Subcutaneous adipose tissue (tissue), 4 donors: Measurements from ENCODE around the gene C6orf141. TPM values are rescaled to one million over a fixed set of nuclear protein-coding genes. Genes with fewer than 3 reads are reported as not detected.

Source experiments
- total RNA-seq, 4 donors: library from RNA; depleted of rRNA; stranded (reverse); fragments of >200 nt; gene quantifications; one replicate each; pipeline ENCODE4 v1.1.0, GENCODE V29; 2016
- TF ChIP-seq, protein P1 (sequence below): fragments of 450-650 bp; IDR thresholded peaks from one replicate; pipeline ENCODE4 v1.5.1; 2016; ENCODE audit warnings: low read depth, mild to moderate bottlenecking, control low read depth, antibody characterized with exemption, moderate library complexity

The C6orf141 gene
- total RNA-seq, 4 donors from 2014 or later, result 1.9 to 14.7 (median 5.7) TPM

DNA sequence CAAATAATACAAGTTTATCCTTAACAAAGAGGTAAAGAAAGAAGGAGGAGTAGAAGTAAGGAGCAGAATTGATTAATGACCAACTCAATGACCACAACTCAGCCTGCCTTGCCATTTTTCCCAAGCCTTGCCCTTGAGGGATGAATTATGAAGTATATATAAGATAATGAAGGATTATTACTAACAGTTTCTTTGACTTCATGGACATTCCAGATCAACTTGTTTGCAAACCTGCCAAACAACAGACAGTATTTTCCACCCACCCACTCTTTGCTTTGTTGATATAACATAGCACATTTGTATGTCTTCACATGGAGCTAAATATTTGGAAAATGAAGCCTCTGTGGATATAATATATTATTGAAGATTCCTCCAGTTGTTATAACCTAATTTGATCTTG is 9.9 kb upstream of the C6orf141 start:
- TF ChIP-seq, protein P1, sequence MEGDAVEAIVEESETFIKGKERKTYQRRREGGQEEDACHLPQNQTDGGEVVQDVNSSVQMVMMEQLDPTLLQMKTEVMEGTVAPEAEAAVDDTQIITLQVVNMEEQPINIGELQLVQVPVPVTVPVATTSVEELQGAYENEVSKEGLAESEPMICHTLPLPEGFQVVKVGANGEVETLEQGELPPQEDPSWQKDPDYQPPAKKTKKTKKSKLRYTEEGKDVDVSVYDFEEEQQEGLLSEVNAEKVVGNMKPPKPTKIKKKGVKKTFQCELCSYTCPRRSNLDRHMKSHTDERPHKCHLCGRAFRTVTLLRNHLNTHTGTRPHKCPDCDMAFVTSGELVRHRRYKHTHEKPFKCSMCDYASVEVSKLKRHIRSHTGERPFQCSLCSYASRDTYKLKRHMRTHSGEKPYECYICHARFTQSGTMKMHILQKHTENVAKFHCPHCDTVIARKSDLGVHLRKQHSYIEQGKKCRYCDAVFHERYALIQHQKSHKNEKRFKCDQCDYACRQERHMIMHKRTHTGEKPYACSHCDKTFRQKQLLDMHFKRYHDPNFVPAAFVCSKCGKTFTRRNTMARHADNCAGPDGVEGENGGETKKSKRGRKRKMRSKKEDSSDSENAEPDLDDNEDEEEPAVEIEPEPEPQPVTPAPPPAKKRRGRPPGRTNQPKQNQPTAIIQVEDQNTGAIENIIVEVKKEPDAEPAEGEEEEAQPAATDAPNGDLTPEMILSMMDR, result no peak

DNA sequence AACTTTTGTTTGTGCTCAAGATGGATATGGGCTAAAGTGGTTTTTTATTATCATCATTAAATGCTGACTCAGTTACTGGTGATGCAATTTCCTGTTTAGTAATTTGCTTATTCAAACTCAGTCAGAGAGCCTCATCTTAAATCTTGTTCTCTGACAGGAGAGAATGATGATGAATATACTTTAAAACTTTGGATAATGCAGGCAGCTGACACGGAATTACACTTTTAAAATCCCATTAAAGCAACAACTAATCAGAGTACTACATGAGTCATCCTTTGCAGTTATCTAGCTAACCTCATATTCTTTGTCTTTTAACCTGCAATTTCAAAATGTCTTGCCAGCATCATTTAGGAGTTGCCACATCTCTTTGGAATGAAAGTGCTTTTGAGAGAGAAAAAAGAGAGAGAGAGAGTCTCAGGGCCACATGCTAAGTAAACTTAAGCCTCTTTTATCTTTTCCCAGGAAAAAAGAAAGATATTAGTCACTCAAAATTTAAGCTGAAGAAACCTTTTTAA is 9.2 kb upstream of the C6orf141 start:
- TF ChIP-seq, protein P1, result no peak

DNA sequence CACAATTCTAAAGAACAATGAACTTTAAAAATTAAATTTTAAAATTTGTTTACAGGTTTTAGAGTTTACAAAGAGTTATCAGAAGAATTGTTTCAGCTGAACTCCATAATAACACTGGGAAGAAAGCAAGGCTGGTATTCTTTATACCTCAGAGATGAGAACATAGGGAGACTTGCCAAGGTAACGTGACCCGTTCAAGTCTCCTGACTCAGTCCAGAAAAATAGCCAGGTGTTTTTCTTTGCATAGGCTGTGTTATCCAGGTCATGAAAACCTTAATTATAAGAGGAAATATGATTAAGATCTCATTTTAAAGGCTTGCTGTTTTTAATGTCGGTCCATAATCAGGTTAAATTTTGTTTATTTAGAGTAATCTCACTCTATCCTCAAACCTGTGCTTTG is 8.5 kb upstream of the C6orf141 start:
- TF ChIP-seq, protein P1, result no peak

- TF ChIP-seq, protein P1, result no peak
These were observed 7.2 kb upstream of the C6orf141 start for GRCh38 chr6:49543087-49543858.

- TF ChIP-seq, protein P1, result no peak
These were observed 4.1 kb upstream of the C6orf141 start for GRCh38 chr6:49546331-49546730.

DNA sequence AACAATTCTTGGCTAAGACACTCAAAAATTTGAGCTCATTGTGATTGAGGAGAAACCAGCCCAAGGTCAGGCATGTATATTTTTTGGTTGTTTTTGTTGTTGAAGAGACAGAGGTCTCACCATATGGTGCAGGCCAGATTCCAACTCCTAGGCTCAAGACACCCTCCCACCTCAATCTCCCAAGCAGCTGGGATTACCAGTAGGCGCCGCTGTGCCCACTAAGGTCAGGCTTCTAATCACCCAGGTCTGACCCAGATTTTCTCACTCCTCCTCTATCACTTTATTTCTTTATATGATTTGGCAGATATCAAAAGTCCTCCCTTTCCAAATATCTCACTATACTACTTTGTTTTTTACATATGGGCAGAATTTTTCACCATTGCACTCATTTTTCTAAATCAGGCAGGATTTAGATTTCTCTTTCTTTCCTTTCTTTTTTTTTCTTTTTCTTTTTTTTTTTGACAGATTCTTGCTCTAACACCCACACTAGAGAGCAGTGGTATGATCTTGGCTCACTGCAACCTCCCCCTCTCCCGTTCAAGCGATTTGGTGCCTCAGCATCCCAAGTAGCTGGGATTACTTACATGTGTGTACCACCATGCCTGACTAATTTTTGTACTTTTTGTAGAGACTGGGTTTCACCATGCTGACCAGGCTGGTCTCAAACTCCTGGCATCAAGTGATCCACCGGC is 1.7 kb upstream of the C6orf141 start:
- TF ChIP-seq, protein P1, result no peak

- TF ChIP-seq, protein P1, result no peak
These were observed 577 bp upstream of the C6orf141 start for GRCh38 chr6:49549691-49550491.
